HepG2 (cell line): ENCODE data around the gene IFT88. TPM values are rescaled to one million over a fixed set of nuclear protein-coding genes. Genes with fewer than 3 reads are reported as not detected.

Experiments used
- ATF7-NPFF ChIP-seq: sonication (generic); formaldehyde crosslinking; IDR thresholded peaks from 2 replicates; pipeline ENCODE4 v1.8.1; 2023; ENCODE audit warnings: mild to moderate bottlenecking, low read depth, missing genetic modification reagents, moderate library complexity
- FOXO4 ChIP-seq: sonication (generic); formaldehyde crosslinking; conservative IDR thresholded peaks from 2 replicates; pipeline ENCODE4 v1.8.1; 2023; ENCODE audit warnings: missing genetic modification reagents
- FOXP1 ChIP-seq, 2 experiments: fragments of 450-650 bp in 1 of 2; IDR thresholded peaks; 2 replicates each; pipeline ENCODE4 v1.6.1; 2017 to 2018; ENCODE audit warnings: antibody characterized with exemption in 1 of 2
- GLI4 ChIP-seq: sonication (generic); formaldehyde crosslinking; IDR thresholded peaks from 2 replicates; pipeline ENCODE4 v1.5.1; 2020; ENCODE audit warnings: missing genetic modification reagents, mild to moderate bottlenecking, moderate library complexity, borderline replicate concordance
- REL ChIP-seq: sonication (generic); formaldehyde crosslinking; conservative IDR thresholded peaks from 2 replicates; pipeline ENCODE4 v1.8.0; 2022; ENCODE audit warnings: mild to moderate bottlenecking, missing genetic modification reagents, moderate library complexity
- RXRA ChIP-seq: sonication (generic); formaldehyde crosslinking; IDR thresholded peaks from 2 replicates; pipeline ENCODE4 v1.5.1; 2020; ENCODE audit warnings: missing genetic modification reagents
- SAP130 ChIP-seq: IDR thresholded peaks from 2 replicates; pipeline ENCODE4 v1.6.1; 2016; ENCODE audit warnings: low read depth
- TCF7 ChIP-seq: sonication (generic); IDR thresholded peaks from 2 replicates; pipeline ENCODE4 v1.6.1; 2016; ENCODE audit warnings: antibody characterized with exemption, low read depth
- YEATS4 ChIP-seq: sonication (generic); formaldehyde crosslinking; IDR thresholded peaks from 2 replicates; pipeline ENCODE4 v1.4.0; 2020; ENCODE audit warnings: missing genetic modification reagents, borderline replicate concordance
- ZBTB20 ChIP-seq: sonication (generic); formaldehyde crosslinking; IDR thresholded peaks from 2 replicates; pipeline ENCODE4 v1.8.1; 2023; ENCODE audit warnings: missing genetic modification reagents, low read depth, mild to moderate bottlenecking, borderline replicate concordance
- ZBTB7B ChIP-seq: sonication (generic); formaldehyde crosslinking; IDR thresholded peaks from 2 replicates; pipeline ENCODE4 v1.4.0; 2020; ENCODE audit warnings: missing genetic modification reagents
- ZFAT ChIP-seq: sonication (generic); formaldehyde crosslinking; conservative IDR thresholded peaks from 2 replicates; pipeline ENCODE4 v1.8.1; 2023; ENCODE audit warnings: missing genetic modification reagents, inconsistent platforms
- ZFX ChIP-seq: sonication (generic); formaldehyde crosslinking; IDR thresholded peaks from 2 replicates; pipeline ENCODE4 v1.4.0; 2020; ENCODE audit warnings: mild to moderate bottlenecking, low read depth, missing genetic modification reagents, moderate library complexity
- ZFY ChIP-seq: sonication (generic); formaldehyde crosslinking; IDR thresholded peaks from 2 replicates; pipeline ENCODE4 v1.4.0; 2020; ENCODE audit warnings: missing genetic modification reagents
- ZNF501 ChIP-seq: sonication (generic); formaldehyde crosslinking; IDR thresholded peaks from 2 replicates; pipeline ENCODE4 v1.5.1; 2020; ENCODE audit warnings: mild to moderate bottlenecking, moderate library complexity, missing genetic modification reagents
- ZNF614 ChIP-seq: IDR thresholded peaks from 2 replicates; pipeline ENCODE4 v1.6.1; 2018; ENCODE audit warnings: missing biosample characterization, missing genetic modification reagents, inconsistent platforms, borderline replicate concordance
- ZNF644 ChIP-seq: IDR thresholded peaks from 2 replicates; pipeline ENCODE4 v1.6.1; 2016; ENCODE audit warnings: low read depth
- ZNF646 ChIP-seq: sonication (generic); formaldehyde crosslinking; IDR thresholded peaks from 2 replicates; pipeline ENCODE4 v1.9.0; 2021; ENCODE audit warnings: mild to moderate bottlenecking, missing genetic modification reagents
- ZNF687 ChIP-seq: sonication (generic); formaldehyde crosslinking; IDR thresholded peaks from 2 replicates; pipeline ENCODE4 v1.5.1; 2020; ENCODE audit warnings: mild to moderate bottlenecking, missing genetic modification reagents, moderate library complexity
- polyA plus RNA-seq, 8 experiments: library from polyadenylated mRNA; depleted of rRNA in 3 of 8; stranded (reverse) in 7 of 8; unstranded in 1 of 8; fragments of >200 nt; fragmentation: Illumina TruSeq in 4 of 8; extraction: Trizol in 4 of 8; gene quantifications; 2 replicates each; pipeline versions ENCODE4 v1.2.1 to v1.2.3, GENCODE V29; 2011 to 2016; ENCODE audit warnings: low read depth in 4 of 8, missing spikeins in 1 of 8, mixed read lengths in 1 of 8; ENCODE audit not compliant: insufficient read depth in 1 of 8
- total RNA-seq, 5 experiments: library from RNA; depleted of rRNA; stranded (reverse); fragments of >200 nt; fragmentation: Illumina TruSeq; extraction: Trizol; gene quantifications; 2 replicates each; pipeline ENCODE4 v1.2.3, GENCODE V29; 2016; ENCODE audit warnings: low read depth in 1 of 5

Gene IFT88
- total and polyA plus RNA-seq, 2 of the 13 experiments (the other 11 are each of a cell fraction or from before 2014, with no cell fraction given): 8.4 to 19.9 TPM

- TF ChIP-seq ATF7-NPFF (no peak), TCF7 (0 out of 2 replicates have a peak, but pooled peaks have one; percentile 9), ZNF501 (CRISPR knock-in tag) (peak; percentile 44; the same call in 1 of the 2 replicates), FOXP1 (IDR thresholded peaks at IDR 0.05) (no peak), FOXP1 (CRISPR knock-in tag; IDR thresholded peaks at IDR 0.05) (peak; percentile 17; the same call in 1 of the 2 replicates), ZFAT (no peak), ZFY (peak; percentile 53), ZBTB7B (peak; percentile 47; the same call in 1 of the 2 replicates), ZNF614 (CRISPR knock-in tag) (0 out of 2 replicates have a peak, but pooled peaks have one; percentile 40), ZNF644 (peak; percentile 64; the same call in 1 of the 2 replicates), SAP130 (CRISPR knock-in tag) (peak; percentile 65), ZFX (CRISPR knock-in tag) (peak; percentile 65), FOXO4 (CRISPR knock-in tag) (0 out of 2 replicates have a peak, but pooled peaks have one; percentile 36), RXRA (CRISPR knock-in tag) (peak; percentile 44; the same call in 1 of the 2 replicates), ZNF646 (CRISPR knock-in tag) (peak; percentile 85; the same call in 1 of the 2 replicates), REL (CRISPR knock-in tag) (no peak), GLI4 (CRISPR knock-in tag) (no peak), YEATS4 (peak; percentile 52; the same call in 1 of the 2 replicates), ZBTB20 (CRISPR knock-in tag) (peak; percentile 58; the same call in 1 of the 2 replicates), ZNF687 (CRISPR knock-in tag) (peak; percentile 46; the same call in 1 of the 2 replicates)
Measured at GRCh38 chr13:20553311-20553710, 13.6 kb upstream of the IFT88 start (continued).
